Superior temporal gyrus (tissue), 1 donor: ENCODE measurements around the gene RAB15.
A peak's percentile ranks its signal among the peaks of the same experiment; 100 is the strongest.
"Not testable (repeated sequence)": the region's sequence is repeated elsewhere in the genome, so short reads cannot be mapped to it uniquely, and the experiment has no call there.

Experiments
- DNase-seq: peaks from one replicate; pipeline ENCODE4 v3.0.0-alpha.2; 2016; ENCODE audit errors: extremely low spot score

RAB15 gene

DNA sequence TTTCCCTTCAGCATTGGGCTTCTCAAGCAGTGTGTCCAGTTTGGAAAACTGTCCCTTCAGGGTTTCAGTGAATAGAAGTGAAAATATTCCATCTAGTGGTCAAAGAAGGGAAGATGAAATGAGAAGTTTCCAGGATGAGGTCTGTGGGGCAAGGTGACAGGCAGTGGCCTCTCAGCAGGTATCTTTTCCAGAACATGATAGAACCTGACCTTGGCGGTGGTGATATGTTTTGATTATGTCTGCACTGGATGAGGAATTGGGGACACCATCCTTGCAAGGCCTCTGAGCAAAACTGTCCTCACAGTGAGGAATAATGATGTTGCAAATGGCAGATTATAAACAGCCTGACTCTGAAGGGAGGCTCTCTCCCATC is 34.3 kb downstream of the RAB15 start:
- peak; percentile 58 for DNase-seq

DNA sequence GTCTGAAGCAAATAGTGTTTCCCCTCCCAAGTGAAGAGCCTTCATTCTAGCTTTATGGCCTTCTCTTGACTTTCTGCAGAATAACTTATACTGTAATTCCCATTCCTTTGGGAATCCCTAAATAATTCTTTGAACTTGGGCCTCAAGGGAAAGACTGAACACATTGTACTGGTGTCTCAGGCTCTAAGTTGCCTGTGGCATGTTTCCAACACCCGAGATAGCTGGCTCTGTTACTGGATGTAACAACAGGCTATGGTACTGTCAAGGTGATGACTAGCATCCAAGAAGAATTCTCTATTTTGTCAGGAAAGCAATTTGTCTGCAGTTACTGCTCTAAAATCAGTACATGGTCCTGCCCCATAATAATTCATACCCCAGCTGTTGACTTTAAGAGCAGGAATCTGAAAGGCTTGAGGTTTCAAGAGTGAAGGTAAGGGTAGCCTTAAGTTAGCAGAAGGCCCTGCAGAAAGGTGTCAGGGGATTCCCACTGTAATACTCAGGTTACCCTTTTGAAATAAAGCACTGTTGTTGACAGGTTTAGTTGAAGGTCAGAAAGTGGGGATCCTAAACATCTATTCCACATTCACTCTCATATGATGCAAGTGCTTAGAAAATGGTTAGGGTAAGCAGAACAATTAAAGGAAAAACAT is 34.8 kb downstream of the RAB15 start:
- DNase-seq: no peak

DNA sequence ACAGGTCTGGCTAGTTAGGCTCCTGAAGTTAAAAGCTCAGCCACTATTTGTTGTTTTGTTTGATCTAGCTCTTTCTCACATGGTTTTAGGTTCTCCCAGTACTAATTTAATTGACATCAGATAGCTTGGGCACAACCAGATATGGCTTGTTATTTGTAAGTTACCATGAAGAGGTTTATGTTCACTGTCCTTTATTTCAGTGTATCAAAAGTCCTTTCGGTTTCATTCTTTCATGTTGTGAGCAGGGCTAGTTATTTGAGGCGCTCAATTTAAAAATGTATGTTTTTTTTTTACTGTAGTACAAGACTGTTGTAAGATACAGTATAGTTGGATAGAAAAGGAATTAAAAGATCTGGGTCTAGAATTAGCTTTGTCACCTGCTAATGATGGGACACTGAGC is 36.6 kb downstream of the RAB15 start:
- DNase-seq: no peak

DNA sequence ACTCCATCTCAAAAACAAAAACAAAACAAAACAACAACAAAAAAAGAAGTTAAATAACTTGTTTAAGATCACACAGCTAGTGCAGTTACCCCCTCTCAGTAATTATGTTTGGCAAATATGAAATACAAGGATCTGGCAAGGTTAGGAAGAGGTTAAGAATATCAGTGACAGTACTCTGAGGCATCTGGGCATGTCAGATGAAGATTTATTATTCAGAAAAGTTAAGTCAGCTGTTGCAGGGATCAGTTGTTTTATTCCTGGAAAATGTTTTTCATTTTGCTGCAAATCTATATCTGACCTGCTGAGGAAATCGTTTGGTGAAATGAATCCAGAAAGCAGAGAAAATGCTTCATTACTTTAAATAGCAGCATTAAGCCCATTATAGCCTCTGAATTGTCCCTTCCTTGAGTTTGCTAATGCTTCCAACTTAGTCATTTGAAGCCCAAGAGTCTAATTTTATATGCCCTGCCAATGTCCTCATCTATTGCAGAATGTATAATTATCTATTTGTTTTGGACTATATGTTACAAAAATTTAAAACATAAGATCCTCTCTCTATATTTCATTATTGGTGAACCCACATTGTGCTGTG is 37.7 kb downstream of the RAB15 start:
- DNase-seq: no peak

DNA sequence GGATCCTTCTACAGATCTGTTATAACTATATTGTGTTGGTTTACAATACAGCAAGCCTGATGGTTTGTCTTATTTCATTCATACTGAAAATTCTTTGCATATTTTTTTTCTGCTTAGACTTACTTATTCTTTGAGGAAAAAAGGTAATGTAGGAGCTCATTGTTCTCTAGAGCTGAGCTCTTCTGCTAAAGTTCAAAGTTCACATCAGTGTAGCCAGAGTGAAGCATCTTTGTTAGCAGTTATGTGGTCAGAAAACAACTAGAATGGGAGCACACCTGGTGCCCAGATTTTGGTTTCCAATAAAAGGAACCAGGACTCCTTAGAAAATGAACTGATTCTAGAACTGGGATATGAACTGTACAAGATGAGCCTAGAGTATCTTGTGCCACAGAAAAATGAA is 39.9 kb downstream of the RAB15 start:
- no peak for DNase-seq

DNA sequence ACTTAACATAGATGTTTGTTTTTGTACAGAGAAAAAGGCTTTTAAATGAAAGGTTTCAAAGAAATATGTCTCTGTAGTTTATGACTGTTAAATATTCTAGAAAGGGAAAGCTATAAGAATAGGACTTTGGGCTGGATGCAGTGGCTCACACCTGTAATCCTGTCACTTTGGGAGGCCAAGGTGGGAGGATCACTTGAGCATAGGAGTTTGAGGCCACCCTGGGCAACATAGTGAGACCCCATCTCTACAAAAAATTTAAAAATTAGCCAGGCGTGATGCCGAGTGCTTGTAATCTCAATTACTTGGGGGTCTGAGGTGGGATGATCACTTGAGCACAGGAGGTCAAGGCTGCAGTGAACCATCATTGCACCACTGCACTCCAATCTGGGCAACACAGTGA is 41.0 kb downstream of the RAB15 start:
- DNase-seq: no peak

DNA sequence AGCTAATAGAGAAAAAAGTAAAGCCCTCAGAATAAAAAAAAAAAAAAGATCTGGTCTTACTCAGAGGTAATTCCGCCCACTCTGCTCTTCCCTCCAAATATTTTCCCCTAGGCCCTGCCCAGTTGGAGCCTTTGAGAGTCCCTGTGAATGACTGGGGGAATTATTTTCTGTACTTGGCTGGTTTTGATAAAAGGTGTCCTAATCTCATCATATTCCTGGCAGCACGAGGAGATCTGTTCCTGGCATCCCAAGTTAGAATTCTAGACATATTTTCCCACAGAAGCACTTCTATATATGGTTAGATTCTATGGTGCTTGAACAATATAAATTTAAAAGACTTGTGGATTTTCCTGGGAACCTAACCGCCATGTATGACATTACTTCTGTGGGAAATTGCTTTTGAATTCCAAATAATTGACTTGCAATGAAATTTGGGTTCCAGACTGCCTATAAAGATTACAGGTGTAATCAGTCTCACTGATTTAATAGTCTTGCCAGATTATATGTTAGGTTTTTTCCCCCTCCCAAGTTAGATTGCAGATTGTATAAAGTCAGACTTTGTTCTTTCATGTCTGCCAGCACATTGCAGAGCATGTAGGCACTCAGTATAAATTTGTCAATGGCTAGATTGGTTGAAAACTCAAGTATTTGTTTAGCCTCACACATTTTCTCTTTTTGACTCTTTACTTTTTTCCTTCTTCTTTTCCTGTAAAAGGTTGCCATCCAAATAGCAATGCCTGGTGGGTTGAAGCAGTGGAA is 41.9 kb downstream of the RAB15 start:
- no peak for DNase-seq

DNA sequence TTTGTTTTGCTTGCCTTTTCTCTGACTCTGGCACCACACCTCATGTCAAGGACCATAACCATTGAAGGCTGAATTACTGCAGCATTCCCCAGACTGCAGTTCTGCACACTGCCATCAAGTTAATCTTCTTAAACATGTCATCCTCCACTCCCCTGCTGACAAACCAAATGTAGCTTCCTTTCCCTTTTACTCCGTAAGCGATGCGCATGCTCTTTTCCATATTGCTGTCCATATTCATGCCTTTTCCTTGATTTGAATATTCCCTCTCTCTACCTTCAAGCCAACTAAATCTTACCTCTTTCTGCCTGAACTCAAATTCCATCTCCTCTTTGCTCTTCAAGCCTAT is 43.1 kb downstream of the RAB15 start:
- DNase-seq: no peak

DNA sequence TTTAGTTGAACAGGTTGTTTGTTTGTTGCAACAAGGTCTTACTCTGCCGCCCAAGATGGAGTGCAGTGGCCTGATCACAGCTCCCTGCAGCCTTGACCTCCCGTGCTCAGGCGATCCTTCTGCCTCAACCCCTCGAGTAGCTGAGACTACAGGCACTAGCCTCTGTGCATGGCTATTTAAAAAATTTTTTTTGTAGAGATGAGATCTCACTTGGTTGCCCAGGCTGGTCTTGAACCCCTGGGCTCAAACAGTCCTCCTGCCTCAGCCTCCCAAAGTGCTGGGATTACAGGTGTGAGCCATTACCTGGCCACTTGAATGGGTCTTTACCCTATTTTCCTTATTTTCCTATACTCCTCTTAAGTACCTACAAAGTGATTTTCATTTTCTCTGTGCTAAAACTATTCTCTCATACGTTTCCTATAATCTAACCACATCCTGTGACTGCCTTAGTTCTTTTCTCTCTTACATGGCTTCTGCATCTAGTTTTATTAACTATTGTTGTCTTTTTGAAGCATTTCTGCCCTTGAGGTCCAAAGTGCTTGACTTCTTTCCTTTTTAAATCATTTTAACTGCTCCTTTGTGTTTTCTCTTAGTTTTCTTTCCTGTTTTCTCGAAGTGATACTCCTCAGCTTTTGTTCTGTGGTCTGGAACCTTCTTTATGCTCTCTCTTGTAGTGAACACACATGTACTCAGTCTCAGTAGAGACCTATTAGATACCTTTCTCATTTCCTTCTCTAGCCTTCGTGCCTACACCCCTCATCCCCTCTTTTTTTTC is 43.7 kb downstream of the RAB15 start:
- no peak for DNase-seq

DNA sequence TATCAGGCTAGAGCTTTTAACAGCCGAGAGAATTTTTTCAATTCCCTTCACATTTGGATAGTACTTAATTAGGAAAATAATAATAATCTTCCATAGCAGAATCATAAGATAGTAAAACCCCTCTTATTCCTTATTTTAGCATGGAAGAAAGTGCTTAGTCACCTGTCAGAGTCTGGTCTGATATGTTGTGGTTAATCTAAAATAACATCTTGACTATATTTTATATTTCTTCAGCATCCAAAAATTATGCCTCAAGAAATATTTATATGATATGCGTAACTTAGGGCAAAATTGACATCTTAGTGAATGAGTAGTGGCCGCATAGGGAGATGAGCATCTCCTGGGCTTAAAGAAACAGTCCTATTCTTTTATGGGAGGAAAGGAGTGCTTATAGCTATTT is 45.1 kb downstream of the RAB15 start:
- no peak for DNase-seq

DNA sequence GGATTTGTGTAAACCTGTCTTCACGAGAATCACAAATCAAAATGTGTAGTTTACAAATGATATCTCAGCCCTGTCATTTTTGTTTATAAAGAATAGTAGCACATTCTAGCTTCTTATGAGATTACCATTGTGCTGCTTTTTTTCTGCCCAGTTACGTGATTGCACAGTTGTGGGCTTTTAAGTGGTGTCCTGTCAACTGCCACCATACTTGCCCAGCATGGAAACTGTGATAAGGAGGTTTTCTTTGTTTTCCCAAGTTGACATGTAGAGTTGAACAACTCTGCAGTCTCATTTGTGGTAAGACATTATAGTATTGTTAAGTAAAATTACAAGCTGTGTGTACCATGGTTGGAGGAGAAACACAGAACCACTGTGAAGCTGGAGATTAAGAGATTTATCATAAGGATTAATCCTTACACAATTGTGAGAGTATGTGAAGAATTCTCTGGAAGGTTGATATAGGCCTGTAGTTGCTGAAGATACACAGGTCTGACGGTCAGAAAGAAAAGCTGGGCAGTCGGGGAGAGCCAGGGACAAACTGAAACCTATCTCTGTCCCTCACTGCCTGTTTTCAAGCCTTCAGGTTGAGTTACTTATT is 45.6 kb downstream of the RAB15 start:
- DNase-seq: no peak

DNA sequence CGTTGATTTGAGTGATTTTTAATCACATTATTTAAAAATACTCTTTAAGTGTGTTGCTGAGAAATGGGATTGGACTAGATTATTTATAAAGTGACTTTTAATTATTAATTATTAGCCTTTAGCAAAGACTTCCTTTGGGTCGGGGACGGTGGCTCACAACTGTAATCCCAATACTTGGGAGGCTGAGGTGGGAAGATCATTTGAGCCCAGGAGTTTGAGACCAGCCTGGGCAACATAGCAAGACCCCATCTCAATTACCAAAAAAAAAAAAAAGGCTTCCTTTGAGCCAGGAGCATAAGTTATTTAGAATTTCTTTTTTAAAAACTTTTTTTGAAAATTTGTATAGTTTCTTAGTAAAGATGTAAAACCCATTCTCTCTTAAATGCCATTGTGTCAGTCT is 49.1 kb downstream of the RAB15 start:
- DNase-seq: no peak

DNA sequence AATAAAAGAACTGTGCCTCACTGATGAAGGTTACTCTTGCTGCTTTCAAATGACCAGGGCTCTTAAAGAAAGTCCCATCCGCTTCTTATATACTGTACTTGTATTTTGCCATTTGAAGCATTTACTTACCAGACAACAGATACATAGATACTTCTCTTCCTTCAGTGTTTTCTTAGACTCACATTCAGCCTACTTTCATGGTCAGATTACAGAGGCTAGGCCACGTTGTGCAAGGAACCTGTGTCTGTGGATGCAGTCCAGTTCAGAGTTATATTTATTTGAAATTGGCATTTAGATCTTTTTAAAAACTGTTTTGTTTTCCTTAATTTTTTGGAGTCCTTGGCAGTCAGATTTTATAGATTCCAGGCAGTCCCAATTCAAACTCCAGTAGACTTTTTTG is 51.7 kb downstream of the RAB15 start:
- no peak for DNase-seq

DNA sequence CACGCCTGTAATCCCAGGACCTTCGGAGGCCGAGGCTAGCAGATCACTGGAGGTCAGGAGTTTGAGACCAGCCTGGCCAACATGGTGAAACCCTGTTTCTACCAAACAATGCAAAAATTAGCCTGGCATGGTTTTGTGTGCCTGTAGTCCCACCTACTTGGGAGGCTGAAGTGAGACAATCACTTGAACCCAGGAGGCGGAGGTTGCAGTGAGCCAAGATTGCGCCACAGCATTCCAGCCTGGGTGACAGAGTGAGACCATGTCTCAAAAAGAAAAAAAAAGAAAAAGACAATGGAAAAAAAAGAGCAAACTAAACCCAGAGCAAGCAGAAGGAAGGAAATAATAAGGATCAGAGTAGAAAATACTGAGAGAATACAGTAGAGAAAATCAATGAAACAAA is 52.5 kb downstream of the RAB15 start:
- DNase-seq: no peak

DNA sequence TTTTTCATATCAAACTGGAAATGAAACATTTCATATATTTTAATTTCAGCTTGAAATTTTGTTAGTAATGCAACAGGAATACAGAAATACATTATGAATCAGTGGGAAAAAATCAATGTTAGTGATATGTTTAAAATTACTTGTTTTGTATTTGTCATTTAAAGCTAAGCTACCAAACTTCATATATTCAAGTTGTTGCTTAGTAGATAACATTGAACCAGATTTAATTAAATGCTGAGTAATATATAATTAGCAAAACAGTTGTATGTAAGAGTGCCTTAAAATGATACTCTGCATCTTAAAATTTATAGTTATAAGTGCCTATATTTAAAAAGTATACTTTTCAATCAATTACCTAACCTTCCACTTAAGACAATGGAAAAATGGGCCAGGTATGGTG is 52.9 kb downstream of the RAB15 start:
- no peak for DNase-seq

DNA sequence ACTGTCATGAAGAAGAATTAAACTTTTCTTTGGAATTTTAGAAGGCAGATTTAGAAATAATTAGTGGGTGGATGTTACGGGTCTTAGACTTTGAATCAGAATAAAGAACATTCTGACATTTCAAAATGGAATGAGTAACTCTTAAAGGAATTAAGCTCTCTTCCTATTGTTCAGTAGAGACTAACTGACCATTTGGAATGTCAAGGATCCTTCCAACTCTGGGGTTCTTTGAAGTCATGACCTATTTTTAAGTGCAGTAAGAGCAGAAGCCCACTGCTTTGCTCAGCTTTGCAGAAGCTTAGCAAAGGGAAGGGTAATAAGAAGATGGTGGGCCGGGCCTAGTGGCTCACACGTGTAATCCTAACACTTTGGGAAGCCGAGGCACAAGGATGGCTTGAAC is 53.9 kb downstream of the RAB15 start:
- DNase-seq: no peak

DNA sequence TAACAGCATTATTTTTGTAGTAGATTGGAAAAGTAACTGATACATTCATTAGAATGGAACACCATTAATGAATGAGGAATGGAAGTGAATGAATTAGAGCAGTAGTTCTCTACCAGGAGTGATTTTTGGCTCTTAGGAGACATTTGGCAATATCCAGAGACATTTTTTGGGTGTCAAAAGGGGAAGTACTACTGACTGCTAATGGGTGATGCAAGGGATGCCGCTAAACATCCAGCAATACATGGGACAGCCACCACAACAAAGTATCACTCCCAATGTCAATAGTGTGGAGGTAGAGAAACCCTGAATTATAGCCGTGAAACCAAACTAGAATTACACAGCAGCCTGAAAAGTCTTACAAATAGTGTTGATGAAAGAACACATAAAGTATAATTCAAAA is 56.3 kb downstream of the RAB15 start:
- no peak for DNase-seq

DNA sequence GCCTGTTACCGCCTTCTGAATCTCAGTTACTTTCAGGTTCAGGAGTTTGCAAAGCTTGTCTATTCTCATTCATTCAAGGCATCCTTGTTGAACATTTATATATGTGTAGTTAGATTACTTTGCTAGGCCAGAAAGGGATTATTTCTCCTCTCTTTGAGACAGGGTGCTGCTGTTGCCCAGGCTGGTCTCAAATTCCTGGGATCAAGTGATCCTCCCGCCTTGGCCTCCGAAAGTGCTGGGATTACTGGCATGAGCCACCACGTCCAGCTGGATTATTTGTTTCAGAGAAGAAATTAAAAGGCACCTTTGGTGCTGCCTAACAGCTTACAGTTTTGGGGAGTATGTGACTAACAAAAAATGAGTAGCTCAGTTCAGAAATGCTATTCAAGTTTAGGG is 57.1 kb downstream of the RAB15 start:
- no peak for DNase-seq

DNA sequence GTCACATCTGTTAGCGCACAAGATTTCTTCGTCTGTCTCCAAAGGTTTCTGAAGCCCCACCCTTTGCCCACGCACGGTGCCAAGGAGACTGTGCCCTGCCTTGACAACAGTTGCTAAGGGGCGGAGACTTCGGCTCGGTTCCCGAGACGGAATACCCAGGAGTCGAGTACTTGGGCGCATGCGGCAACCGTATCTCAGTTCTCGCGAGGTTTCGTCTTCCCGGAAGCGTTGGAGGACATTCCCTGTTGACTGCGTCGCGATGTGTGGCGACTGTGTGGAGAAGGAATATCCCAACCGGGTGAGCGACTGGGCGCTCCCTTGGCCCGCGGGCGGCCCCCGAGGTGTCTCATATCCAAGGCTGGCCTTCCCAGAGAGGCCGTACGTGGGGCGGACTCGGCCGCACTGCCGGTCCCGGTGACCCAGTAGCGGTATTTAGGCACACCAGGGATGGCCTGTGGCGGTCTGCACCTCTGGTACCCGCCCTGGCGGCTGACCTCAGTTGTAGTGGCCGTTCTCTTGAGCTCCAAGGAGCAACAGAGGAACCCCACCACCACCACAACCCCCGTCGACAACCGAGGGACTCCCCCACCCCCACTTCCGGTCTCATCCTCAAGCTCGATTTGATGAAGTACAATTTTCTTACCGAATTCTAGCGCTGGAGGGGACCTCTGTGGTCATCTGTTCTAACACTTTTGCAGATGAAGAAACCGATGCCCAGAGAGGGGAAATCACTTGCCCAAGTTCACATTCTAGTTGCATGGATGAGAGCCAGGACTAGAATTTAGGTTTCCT is 57.7 kb downstream of the RAB15 start, which contains the start of gene CHURC1:
TSS of gene CHURC1 (plus strand) at position 219 of the 792 bp plus-strand sequence. CDS start at position 260, 41 bp downstream.
- DNase-seq: peak; percentile 99

DNA sequence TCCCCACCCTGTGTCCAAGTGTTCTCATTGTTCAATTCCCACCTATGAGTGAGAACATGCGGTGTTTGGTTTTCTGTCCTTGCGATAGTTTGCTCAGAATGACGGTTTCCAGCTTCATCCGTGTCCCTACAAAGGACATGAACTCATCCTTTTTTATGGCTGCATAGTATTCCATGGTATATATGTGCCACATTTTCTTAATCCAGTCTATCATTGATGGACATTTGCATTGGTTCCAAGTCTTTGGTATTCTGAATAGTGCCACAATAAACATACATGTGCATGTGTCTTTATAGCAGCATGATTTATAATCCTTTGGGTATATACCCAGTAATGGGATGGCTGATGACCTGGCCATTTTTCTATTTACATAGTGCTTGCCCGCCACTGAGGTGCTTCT is 58.7 kb downstream of the RAB15 start:
- DNase-seq: not testable (repeated sequence)

DNA sequence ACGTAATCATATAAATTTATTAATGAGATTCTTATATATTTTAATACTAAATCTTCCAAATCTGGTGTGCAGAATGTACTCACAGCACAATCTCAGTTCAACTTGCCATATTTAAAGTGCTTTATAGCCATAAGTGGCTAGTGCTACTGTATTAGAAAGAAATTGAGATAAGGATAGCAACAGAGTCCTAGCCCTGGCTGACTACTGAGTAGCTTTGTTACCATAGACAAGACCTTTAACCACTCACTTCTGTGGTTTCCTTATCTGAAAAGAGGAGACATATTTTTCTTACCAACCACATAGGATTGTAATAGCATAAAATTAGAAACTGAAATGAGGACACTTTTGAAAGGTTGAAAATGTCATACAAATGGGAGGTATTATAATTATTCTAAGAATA is 59.9 kb downstream of the RAB15 start:
- no peak for DNase-seq
